ENCODE data around the gene WT1.
A peak's percentile ranks its signal among the peaks of the same experiment; 100 is the strongest.

DNA sequence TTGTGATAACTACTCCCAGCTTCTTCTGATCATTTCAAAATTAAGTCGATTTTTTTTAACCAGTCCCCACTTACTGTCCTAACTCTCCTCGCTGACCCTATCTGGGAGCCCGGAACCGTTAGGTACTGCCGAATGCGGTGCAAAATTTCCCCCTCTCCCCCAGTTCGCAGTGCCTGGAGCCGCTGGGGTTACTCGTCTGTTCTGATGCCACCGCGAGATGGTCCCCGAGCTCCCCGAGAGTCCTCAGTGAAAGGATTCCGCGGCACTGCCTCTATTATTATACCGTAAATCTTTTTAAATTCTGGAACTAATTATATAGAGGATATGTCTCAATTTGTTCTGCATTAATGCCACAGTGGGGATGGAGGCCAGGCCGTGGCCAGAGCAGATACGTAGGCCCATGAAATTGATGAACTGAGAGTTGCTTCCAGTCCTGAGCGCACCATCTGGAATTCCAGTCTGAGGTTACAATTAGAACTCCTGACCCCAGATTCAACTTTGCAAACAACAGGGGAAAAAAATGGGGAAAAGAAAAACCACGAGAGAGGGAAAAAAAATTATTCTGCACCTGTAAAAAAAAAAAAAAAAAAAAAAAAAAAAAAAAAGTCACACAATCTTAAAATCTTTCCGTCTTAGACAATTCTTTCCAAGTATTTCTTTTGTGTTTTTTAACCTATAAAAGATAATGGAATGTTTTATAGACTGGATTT lies 4.3 kb upstream of the WT1 start:
- peak; percentile 6 for TF ChIP-seq EZH2 (IDR thresholded peaks at IDR 0.05)
- no peak for TF ChIP-seq POLR2AphosphoS5 (IDR thresholded peaks at IDR 0.05; ENCODE audit: borderline replicate concordance, low read depth, low read length)
- no peak for TF ChIP-seq FOXP2 (optimal IDR thresholded peaks at IDR 0.05; ENCODE audit: control extremely low read depth, extremely low read length, insufficient read depth)
